ENCODE data around the gene KLHL29. TPM values are rescaled to one million over a fixed set of nuclear protein-coding genes. Genes with fewer than 3 reads are reported as not detected.
"Not testable (repeated sequence)": the region's sequence is repeated elsewhere in the genome, so short reads cannot be mapped to it uniquely, and the experiment has no call there.

Gene KLHL29
- total RNA-seq, 1 donor from 2014 or later, result 5.0 TPM

- Mint-ChIP-seq H3K27ac (ENCODE audit: unreplicated experiment) (no peak overlapping the region), H3K4me1 (ENCODE audit: unreplicated experiment) (peaks cover 18% of the 10 kb centered on the region), H3K4me3 (ENCODE audit: unreplicated experiment) (peak overlapping the region; percentile 85), H3K9me3 (ENCODE audit: unreplicated experiment) (no peaks in the 10 kb centered on the region), H3K36me3 (ENCODE audit: unreplicated experiment) (peaks cover 4% of the 10 kb centered on the region), H3K27me3 (ENCODE audit: unreplicated experiment) (peaks cover 36% of the 10 kb centered on the region)
- no peak for DNase-seq (ENCODE audit: extremely low spot score, unreplicated experiment)
- TF ChIP-seq CTCF (IDR thresholded peaks at IDR 0.05), result no peak
Measured at GRCh38 chr2:23387221-23387550, 2.2 kb downstream of the KLHL29 start.

- Mint-ChIP-seq H3K27ac (ENCODE audit: unreplicated experiment) (no peak overlapping the region), H3K9me3 (ENCODE audit: unreplicated experiment) (no peaks in the 10 kb centered on the region), H3K4me1 (ENCODE audit: unreplicated experiment) (peaks cover 18% of the 10 kb centered on the region), H3K27me3 (ENCODE audit: unreplicated experiment) (peaks cover 32% of the 10 kb centered on the region), H3K4me3 (ENCODE audit: unreplicated experiment) (no peak overlapping the region), H3K36me3 (ENCODE audit: unreplicated experiment) (peaks cover 4% of the 10 kb centered on the region)
- no peak for TF ChIP-seq CTCF (IDR thresholded peaks at IDR 0.05)
- DNase-seq (ENCODE audit: extremely low spot score, unreplicated experiment), result no peak
Measured at GRCh38 chr2:23387845-23388244, 2.9 kb downstream of the KLHL29 start.

DNA sequence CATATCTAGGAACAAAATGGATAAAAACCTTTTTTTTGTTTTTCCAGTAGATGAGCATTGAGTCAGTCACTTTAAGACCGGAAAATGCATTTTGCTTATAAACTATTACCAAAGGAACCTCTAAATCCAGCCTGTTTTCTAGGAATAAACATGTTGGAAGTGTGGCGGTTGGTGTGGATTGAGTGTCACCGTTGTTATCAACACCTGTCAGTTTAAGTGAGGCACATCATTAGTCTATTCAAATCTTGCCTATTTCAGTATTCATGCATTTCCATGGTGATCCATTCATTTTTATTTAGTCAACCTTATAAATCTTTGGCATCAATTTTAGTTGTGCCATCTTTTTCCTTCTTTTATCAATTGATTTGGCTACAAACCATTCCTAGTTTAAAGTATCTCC is 3.3 kb downstream of the KLHL29 start:
- Mint-ChIP-seq H3K9me3 (ENCODE audit: unreplicated experiment) (no peaks in the 10 kb centered on the region), H3K4me1 (ENCODE audit: unreplicated experiment) (peaks cover 18% of the 10 kb centered on the region), H3K27me3 (ENCODE audit: unreplicated experiment) (peaks cover 32% of the 10 kb centered on the region), H3K4me3 (ENCODE audit: unreplicated experiment) (no peak overlapping the region), H3K27ac (ENCODE audit: unreplicated experiment) (no peak overlapping the region), H3K36me3 (ENCODE audit: unreplicated experiment) (peaks cover 4% of the 10 kb centered on the region)
- no peak for DNase-seq (ENCODE audit: extremely low spot score, unreplicated experiment)
- TF ChIP-seq CTCF (IDR thresholded peaks at IDR 0.05), result no peak

DNA sequence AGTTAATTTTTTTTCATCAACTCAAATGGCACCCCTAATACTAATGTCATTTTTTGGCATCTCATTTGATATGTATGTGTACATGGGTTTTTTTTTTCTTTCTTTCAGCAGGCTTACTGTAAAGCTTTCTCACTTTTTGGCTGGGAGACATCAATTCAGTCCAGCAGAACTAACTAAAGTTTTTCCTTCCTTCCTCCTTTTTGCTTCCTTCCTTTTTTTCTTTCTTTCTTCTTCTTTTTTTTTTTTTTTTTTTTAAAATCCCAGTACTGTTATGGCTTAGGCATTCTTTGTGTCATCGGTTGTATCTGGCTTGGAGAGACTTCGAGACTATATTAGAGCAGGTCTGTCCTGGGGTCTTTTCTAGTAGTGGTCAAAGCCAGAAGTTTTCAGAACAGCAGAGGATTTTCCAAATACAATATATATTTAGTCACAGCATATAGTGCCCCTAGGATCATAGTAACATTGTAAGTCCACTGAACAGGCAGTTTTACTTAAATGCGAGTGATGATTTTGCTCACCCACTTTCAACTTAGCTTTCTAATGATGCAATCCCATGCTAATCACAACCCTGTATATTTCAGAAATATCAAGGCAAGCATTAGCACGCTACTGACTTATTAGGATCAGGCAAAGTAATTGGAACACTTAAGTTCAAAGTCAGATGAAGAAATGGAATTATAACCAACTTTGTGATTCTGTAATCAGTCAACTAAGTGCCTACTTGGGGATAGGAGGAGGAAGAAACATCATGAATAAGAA is 4.0 kb downstream of the KLHL29 start:
- Mint-ChIP-seq H3K4me1 (ENCODE audit: unreplicated experiment) (peaks cover 18% of the 10 kb centered on the region), H3K27me3 (ENCODE audit: unreplicated experiment) (peaks cover 34% of the 10 kb centered on the region), H3K4me3 (ENCODE audit: unreplicated experiment) (no peak overlapping the region), H3K27ac (ENCODE audit: unreplicated experiment) (no peak overlapping the region), H3K36me3 (ENCODE audit: unreplicated experiment) (peaks cover 4% of the 10 kb centered on the region), H3K9me3 (ENCODE audit: unreplicated experiment) (no peaks in the 10 kb centered on the region)
- no peak for DNase-seq (ENCODE audit: extremely low spot score, unreplicated experiment)
- TF ChIP-seq CTCF (IDR thresholded peaks at IDR 0.05), result no peak

DNA sequence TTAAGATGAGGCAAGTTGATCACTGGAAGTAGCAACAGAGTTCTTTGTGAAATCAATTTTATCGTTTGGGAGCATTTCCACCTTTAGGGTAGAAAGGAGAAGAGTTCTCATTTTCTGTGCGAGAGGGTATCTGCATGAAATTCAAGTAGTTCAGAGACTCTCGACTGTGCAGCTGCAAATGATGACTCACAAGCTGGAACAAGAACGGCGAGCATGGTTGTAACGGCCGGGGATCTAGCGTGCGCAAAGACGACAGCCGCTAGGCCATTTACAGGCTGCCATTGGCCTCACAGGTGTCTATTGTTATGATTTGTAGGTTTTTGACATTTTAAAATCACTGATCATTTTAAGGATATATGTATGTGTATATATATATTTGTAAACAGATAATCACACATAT is 5.2 kb downstream of the KLHL29 start:
- TF ChIP-seq CTCF (IDR thresholded peaks at IDR 0.05), result no peak
- no peak for DNase-seq (ENCODE audit: extremely low spot score, unreplicated experiment)
- Mint-ChIP-seq H3K27ac (ENCODE audit: unreplicated experiment) (no peak overlapping the region), H3K9me3 (ENCODE audit: unreplicated experiment) (no peaks in the 10 kb centered on the region), H3K36me3 (ENCODE audit: unreplicated experiment) (peaks cover 4% of the 10 kb centered on the region), H3K4me1 (ENCODE audit: unreplicated experiment) (peaks cover 15% of the 10 kb centered on the region), H3K27me3 (ENCODE audit: unreplicated experiment) (peaks cover 43% of the 10 kb centered on the region), H3K4me3 (ENCODE audit: unreplicated experiment) (no peak overlapping the region)

DNA sequence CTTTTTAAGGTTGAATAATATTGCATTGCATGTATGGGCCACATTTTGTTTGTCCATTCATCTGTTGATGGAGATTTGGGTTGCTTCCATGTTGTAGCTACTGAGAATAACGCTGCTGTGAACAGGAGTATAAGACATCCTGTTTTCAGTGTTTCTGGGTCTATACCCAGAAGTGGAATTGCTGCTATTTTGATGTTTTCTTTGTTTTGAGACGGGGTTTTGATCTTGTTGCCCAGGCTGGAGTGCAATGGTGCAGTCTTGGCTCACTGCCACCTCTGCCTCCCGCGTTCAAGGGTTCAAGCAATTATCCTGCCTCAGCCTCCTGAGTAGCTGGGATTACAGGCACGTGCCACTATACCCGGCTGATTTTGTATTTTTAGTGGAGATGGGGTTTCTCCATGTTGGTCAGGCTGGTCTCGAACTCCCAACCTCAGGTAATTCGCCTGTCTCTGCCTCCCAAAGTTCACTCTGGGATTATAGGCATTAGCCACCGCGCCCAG is 6.3 kb downstream of the KLHL29 start:
- H3K9me3 Mint-ChIP-seq (ENCODE audit: unreplicated experiment); H3K27ac Mint-ChIP-seq (ENCODE audit: unreplicated experiment); H3K36me3 Mint-ChIP-seq (ENCODE audit: unreplicated experiment); DNase-seq (ENCODE audit: extremely low spot score, unreplicated experiment); H3K4me3 Mint-ChIP-seq (ENCODE audit: unreplicated experiment): not testable (repeated sequence)
- H3K27me3 Mint-ChIP-seq (ENCODE audit: unreplicated experiment), result peaks cover 42% of the 10 kb centered on the region
- peaks cover 11% of the 10 kb centered on the region for H3K4me1 Mint-ChIP-seq (ENCODE audit: unreplicated experiment)
